Heart left ventricle (tissue), 16 donors: ENCODE results near the gene CTAG1B. TPM values are rescaled to one million over a fixed set of nuclear protein-coding genes. Genes with fewer than 3 reads are reported as not detected.

ENCODE experiments used
- ATAC-seq, 4 donors: fragments of 200-7000 bp; cut with Tn5 transposase; one replicate each; pipeline ENCODE4 v1.9.1; 2020 to 2022; ENCODE audit warnings: moderate library complexity in 4 of 4, mild to moderate bottlenecking in 3 of 4, moderate number of reproducible peaks in 1 of 4
- DNase-seq, 5 donors: peaks; one replicate each; pipeline ENCODE4 v3.0.0-alpha.2; 2020
- H3K27ac ChIP-seq, 12 donors: fragments of 200-600 bp; sonication (generic) in 4 of 12; one replicate each; pipeline versions ENCODE4 v1.5.0 to v1.8.0; 2016 to 2022; ENCODE audit warnings: mild to moderate bottlenecking in 2 of 12
- H3K27me3 ChIP-seq, 9 donors: fragments of 200-600 bp; sonication (generic) in 2 of 9; one replicate each; pipeline versions ENCODE4 v1.5.1 to v1.8.0; 2016 to 2022; ENCODE audit warnings: mild to moderate bottlenecking in 3 of 9
- H3K36me3 ChIP-seq, 9 donors: fragments of 200-600 bp; sonication (generic) in 2 of 9; one replicate each; pipeline versions ENCODE4 v1.5.0 to v1.8.0; 2018 to 2022; ENCODE audit warnings: mild to moderate bottlenecking in 2 of 9
- H3K4me1 ChIP-seq, 12 donors: fragments of 200-600 bp; sonication (generic) in 4 of 12; one replicate each; pipeline versions ENCODE4 v1.5.0 to v1.8.0; 2016 to 2022; ENCODE audit warnings: mild to moderate bottlenecking in 3 of 12
- H3K4me3 ChIP-seq, 12 donors: fragments of 200-600 bp; sonication (generic) in 4 of 12; one replicate each; pipeline versions ENCODE4 v1.5.0 to v1.8.0; 2017 to 2022; ENCODE audit warnings: mild to moderate bottlenecking in 9 of 12, moderate library complexity in 4 of 12
- H3K9me3 ChIP-seq, 12 donors: fragments of 200-600 bp; sonication (generic) in 4 of 12; one replicate each; pipeline versions ENCODE4 v1.5.0 to v1.8.0; 2016 to 2022; ENCODE audit warnings: mild to moderate bottlenecking in 1 of 12
- POLR2A ChIP-seq, 2 donors: fragments of 450-650 bp; IDR thresholded peaks; one replicate each; pipeline ENCODE4 v1.6.1; 2017; ENCODE audit warnings: antibody characterized with exemption in 2 of 2, mild to moderate bottlenecking in 2 of 2, moderate library complexity in 2 of 2
- WGBS, 4 donors: extraction: QIAGEN DNeasy Blood & Tissue Kit in 2 of 4; methylation state at CpG; one replicate each; pipeline versions ENCODE4 v1.1.5 to v1.1.7; 2013 to 2018; 5-methylcytosine and 5-hydroxymethylcytosine counted together
- intact Hi-C, 10 donors: fragments of 100-400 bp; cut with DNase I; formaldehyde crosslinking; loops; one replicate each; pipeline versions ENCODE4 v1.11.1 to v1.14.2; 2022
- polyA plus RNA-seq, 2 donors: library from polyadenylated mRNA; stranded (reverse); fragments of 200-250 nt; gene quantifications; one replicate each; pipeline ENCODE4 v1.2.3, GENCODE V29; 2013
- total RNA-seq, 9 donors: library from RNA; depleted of rRNA in 2 of 9; stranded (reverse); fragments of >200 nt in 2 of 9; fragmentation: NEBNext Ultra II Directional in 3 of 9; extraction: Animal tissue kit (Norgen Biotek cat#: 25700) in 3 of 9; gene quantifications; one replicate each; pipeline versions ENCODE4 v1.1.0 to v1.2.4, GENCODE V29; 2016 to 2023
- TF ChIP-seq, protein P1 (sequence below), 12 donors: fragments of 200-600 bp; sonication (generic) in 4 of 12; IDR thresholded peaks; one replicate each; pipeline versions ENCODE4 v1.5.0 to v1.8.0; 2018 to 2022; ENCODE audit warnings: antibody characterized with exemption in 12 of 12, mild to moderate bottlenecking in 5 of 12
- donor health status: ischemic (EF 13 %, LVEDD 7.1; RV severe dilation, severe dysfunction).
- donor health status: healthy with polysubstance abuse.
- donor health status: DM: no; HTN: yes; CAD: no.
- donor health status: DM: no; HTN: no; CAD: no.
- donor health status: ischemic (EF 25% LVEDD 6.9; RV normal size, moderate dysfunction).
- donor health status: ischemic (EF 25% LVEDD 5.7; RV mildly dilated, moderate dysfunction).
- donor health status: healthy.
- donor health status: DM: yes; HTN: yes; CAD: no.
- donor health status: ischemic (EF 35%, LVEDD 5.7; RV mildly dilated, moderate dysfunction).
- donor health status: nonischemic (EF 11% LVEDD 7.7; RV severe dilation, severe dysfunction).
- donor health status: DM: yes; HTN: yes; CAD: no.
- donor health status: PGD.
- donor health status: ischemic (EF 29% LVEDD 5.4; RV normal size, mild dysfunction).
- donor health status: nonischemic (EF 23%, LVEDD 6.1; RV moderate dilation, normal function).

The CTAG1B gene
- total and polyA plus RNA-seq, 11 donors = not detected

DNA sequence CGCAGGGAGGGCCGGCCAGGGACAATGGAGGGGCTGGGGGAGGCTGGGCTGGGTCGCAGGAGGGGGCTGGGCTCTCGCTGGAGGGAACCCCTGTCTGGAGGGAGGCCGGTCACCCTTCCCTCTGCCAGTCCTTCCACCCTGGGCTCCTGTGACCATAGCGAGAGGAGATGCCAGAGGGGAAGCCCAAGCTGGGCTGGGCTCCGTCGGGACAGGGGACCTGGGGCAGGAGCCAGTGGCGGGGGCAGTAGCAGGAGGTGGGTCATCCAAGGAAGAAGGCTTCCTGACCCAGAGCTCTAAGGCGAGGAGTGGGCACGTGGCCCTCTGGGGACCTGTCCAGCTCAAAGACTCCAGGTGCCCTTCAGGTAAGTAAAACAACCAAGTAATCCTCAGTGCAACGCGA is 16.9 kb downstream of the CTAG1B start:
- peaks cover 0 to 4% (median 0%) of the 10 kb centered on the region in 9 donors for H3K27me3 ChIP-seq
- H3K27ac ChIP-seq = no peak overlapping the region
- TF ChIP-seq POLR2A (IDR thresholded peaks at IDR 0.05) = no peak
- TF ChIP-seq, protein P1, sequence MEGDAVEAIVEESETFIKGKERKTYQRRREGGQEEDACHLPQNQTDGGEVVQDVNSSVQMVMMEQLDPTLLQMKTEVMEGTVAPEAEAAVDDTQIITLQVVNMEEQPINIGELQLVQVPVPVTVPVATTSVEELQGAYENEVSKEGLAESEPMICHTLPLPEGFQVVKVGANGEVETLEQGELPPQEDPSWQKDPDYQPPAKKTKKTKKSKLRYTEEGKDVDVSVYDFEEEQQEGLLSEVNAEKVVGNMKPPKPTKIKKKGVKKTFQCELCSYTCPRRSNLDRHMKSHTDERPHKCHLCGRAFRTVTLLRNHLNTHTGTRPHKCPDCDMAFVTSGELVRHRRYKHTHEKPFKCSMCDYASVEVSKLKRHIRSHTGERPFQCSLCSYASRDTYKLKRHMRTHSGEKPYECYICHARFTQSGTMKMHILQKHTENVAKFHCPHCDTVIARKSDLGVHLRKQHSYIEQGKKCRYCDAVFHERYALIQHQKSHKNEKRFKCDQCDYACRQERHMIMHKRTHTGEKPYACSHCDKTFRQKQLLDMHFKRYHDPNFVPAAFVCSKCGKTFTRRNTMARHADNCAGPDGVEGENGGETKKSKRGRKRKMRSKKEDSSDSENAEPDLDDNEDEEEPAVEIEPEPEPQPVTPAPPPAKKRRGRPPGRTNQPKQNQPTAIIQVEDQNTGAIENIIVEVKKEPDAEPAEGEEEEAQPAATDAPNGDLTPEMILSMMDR (IDR thresholded peaks at IDR 0.05) = no peak
- H3K36me3 ChIP-seq = no peaks in the 10 kb centered on the region
- H3K4me1 ChIP-seq = no peaks in the 10 kb centered on the region
- H3K4me3 ChIP-seq = no peak overlapping the region
- intact Hi-C loops = no loop called here
- no peaks in the 10 kb centered on the region for H3K9me3 ChIP-seq
- DNase-seq (no peak), ATAC-seq (no peak)
- 72 to 83% (median 78%) methylated on average over 11 to 13 of the region's 13 CpGs for WGBS, 4 donors

DNA sequence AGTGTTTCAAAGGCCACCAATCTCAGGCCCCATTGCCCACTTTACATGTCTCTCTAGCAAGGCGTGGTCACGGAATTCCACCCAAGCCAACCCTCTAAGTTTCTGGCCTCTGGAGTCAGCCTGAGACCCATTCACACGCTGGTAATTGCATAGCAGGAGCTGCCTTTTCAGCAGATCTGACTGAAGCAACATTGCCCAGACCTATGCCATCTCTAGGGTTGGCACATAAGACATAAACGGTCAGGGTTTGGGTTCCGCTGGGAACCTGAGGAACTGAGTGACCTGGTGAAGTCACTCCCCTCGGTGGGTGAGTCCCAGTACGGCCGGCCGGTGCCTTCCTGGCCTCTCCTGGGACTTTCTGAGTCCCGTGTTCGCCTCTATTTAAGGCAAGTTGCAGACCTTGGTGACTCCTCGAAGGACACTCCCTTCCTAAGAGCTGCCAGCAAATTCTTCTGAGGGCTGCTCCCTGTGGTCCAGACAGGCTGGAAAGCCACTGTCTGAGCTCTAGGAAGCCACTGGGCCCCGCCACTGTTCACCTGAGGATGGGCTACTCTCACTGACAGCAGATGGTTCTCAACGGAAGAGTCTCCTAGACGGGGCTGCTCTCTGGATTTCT is 18.2 kb downstream of the CTAG1B start:
- H3K4me1 ChIP-seq = no peaks in the 10 kb centered on the region
- intact Hi-C loops = no loop called here
- WGBS, 4 donors = 67 to 79% (median 75%) methylated on average over 15 of the region's 15 CpGs
- H3K9me3 ChIP-seq = no peaks in the 10 kb centered on the region
- DNase-seq (no peak), ATAC-seq (no peak)
- no peak for TF ChIP-seq POLR2A (IDR thresholded peaks at IDR 0.05)
- TF ChIP-seq, protein P1 (IDR thresholded peaks at IDR 0.05) = no peak
- peaks cover 0 to 4% (median 0%) of the 10 kb centered on the region in 9 donors for H3K27me3 ChIP-seq
- no peak overlapping the region for H3K4me3 ChIP-seq
- no peaks in the 10 kb centered on the region for H3K36me3 ChIP-seq
- no peak overlapping the region for H3K27ac ChIP-seq

GRCh38 chrX:154599531-154599930 is 19.6 kb downstream of the CTAG1B start:
- DNase-seq (no peak), ATAC-seq (no peak)
- Histone ChIP-seq H3K27ac (no peak overlapping the region), H3K4me3 (no peak overlapping the region), H3K4me1 (no peaks in the 10 kb centered on the region), H3K9me3 (no peaks in the 10 kb centered on the region), H3K36me3 (no peaks in the 10 kb centered on the region), H3K27me3 (peaks cover 0 to 6% (median 0%) of the 10 kb centered on the region in 9 donors)
- WGBS, 4 donors = 93 to 97% (median 95%) methylated on average over 14 of the region's 14 CpGs
- no peak for TF ChIP-seq POLR2A (IDR thresholded peaks at IDR 0.05)
- TF ChIP-seq, protein P1 (IDR thresholded peaks at IDR 0.05) = no peak
- intact Hi-C loops = no loop called here

- no peaks in the 10 kb centered on the region for H3K36me3 ChIP-seq
- ATAC-seq = no peak
- H3K4me1 ChIP-seq = no peaks in the 10 kb centered on the region
- DNase-seq = no peak
- peaks cover 0 to 7% (median 0%) of the 10 kb centered on the region in 9 donors for H3K27me3 ChIP-seq
- intact Hi-C loops = no loop called here
- no peak for TF ChIP-seq POLR2A (IDR thresholded peaks at IDR 0.05)
- TF ChIP-seq, protein P1 (IDR thresholded peaks at IDR 0.05) = no peak
- WGBS, 4 donors = 78 to 95% (median 86%) methylated on average over 8 of the region's 8 CpGs
- H3K9me3 ChIP-seq = no peaks in the 10 kb centered on the region
- H3K27ac ChIP-seq = no peak overlapping the region
- no peak overlapping the region for H3K4me3 ChIP-seq
These were observed 20.4 kb downstream of the CTAG1B start for GRCh38 chrX:154598656-154599055.
